ENCODE data around the gene NOD2.

Gene NOD2

DNA sequence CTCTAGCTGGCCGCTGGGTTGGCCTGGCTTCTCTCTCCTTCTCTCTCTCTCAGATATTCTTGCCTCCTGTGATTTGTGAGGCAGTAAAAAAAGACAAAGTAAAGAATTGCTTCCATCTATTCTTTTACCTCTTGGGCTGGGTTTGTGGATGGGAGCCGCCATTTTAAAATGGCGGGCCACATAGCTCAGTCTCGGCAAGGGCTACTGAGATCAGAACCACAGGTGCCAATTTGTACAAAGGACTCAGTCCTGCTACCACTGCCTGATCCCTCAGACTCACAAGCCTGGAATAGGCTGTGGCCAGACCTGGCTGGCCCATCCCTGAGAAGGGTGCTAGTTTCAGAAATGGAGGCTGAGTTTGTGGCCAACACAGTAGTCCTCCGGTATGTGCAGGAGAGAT is 24.1 kb downstream of the NOD2 start:
- DNase-seq (ENCODE audit: low read depth, low spot score): no peak

DNA sequence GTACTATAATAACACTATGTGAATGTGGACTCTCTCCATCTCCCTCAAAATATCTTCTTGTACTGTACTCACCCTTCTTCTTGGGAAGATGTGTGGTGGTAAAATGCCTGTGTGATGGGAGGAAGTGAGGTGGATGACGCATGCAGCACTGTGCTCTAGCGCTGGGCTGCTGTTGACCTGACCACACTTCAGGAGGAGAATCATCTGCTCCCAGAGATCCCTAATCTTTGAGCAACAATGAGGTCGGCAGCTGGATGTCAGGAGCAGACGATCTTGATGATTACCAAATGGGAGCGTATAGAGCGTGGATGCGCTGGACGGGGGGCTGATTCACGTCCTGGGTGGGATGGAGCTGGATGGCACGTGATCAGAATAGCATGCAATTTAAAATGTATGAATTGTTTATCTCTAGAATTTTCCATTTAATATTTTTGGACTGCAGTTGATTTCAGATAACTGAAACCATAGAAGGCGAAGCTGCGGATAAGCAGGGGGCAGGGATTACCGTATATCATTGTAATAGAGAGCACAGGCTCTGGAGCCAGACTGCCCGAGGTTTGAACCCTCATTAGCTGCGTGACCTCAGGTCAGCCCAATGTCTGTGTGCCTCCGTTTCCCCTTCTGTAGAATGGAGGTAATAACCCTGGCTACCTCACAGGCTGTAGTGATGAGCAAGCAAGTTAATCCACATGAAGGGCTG is 24.8 kb downstream of the NOD2 start:
- DNase-seq (ENCODE audit: low read depth, low spot score): no peak

DNA sequence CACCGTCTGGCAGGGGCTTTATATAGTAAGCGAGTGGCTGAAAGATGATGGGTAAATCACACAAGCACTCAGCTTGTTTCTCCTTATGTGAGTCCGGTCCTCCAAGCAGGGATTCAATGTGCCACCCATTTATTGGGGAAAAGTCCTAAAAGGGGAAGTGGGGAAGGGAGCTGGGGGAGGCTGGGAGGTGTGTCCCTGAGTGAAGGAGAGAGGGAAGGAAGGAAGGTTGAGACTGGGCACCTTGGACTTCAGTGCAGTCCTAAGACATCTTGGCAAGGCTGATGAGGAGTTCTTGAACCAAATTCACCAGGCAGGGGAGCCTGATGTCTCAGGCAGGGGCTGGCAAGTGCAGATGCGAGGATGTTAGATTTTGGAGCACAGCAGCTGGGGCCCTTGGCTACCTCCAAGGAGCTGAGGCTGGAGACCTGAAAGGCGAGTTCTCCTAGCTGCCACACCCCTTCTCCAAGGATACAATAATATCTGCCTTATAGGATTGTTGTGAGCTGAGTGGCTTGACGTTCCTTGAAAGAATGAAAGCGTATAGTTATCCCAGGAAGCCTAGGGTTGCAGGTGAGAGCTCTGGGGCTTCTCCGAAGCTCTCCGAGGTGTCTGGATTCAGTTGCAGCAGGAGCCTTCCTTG is 25.5 kb downstream of the NOD2 start:
- DNase-seq (ENCODE audit: low read depth, low spot score): no peak

DNA sequence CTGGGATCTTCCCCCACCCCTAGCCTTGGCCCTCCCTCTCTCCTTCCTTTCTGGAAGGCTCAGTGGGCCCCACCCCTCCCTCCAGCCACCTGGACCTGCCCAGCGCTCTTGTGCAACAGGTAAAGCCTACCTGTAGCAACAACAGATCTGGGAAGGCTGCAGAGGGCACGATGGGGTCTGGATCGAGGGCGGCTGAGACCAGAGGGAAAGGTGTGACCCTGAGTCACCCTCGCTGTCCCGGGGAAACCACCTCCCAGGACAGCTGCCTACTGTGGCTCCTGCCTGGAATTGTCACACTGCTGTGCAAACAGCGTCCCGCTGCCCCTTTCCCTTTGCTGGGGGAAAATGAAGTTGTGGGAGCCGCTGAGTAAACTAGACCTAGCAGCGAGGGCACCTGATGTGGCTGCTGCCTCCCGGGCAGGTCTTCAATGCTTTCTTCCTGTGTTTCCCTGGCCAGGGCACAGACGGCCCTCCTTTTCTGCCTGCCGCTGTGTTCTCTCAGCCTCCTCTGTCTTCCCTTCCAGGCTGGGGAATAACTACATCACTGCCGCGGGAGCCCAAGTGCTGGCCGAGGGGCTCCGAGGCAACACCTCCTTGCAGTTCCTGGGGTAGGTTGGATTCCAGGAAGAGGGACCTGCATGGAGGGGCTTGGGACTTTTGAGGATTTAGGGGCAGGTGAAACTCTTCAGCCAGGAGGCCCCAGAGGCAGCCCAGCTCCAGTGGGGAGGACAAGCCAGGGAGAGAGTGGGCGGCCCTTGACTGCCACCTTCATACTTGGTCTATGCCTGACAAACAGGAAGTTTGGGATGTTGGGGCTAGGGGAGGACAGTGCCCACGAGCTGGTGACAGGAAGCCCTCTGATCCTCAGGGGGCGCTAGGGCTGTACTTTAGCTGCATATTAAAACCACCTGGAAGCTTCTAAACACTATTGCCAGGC is 26.3 kb downstream of the NOD2 start:
- peak; percentile 33 for DNase-seq (ENCODE audit: low read depth, low spot score)

DNA sequence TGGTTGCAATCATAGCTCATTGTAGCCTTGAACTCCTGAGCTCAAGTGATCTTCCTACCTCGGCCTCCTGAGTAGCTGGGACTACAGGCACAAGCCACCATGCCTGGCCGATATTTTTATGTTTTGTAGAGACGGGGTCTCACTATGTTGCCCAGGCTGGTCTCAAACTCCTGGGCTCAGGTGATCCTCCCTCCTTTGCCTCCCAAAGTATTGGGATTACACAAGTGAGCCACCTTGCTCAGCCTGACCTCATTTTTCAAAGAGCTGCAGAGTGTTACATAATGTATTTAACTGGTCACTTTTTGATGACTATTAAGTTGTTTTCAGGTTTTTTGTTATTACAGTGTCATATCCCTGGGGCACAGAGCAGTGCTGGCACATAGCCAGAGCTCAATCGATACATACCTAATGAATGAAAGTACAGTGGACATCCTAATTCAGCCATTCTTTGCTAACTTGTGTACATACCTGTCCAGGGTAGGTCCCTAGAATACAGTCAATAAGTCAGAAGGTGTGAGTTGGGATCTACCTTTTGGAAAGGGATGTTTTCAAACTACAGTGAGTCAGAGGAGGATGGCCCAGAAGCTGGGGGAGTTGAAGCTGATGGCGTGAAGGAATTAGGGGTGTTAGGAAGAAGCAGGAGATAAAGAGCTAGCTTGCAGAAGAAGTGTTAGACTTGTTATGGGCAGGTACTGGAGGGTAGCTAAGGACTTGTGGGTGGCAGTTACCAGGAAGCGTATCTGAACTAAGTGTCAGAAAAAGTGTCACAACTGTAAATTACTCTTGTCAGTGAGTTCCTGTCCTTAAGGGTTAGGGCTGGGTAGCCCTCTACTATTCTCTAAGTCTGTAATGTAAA is 28.4 kb downstream of the NOD2 start:
- no peak for DNase-seq (ENCODE audit: low read depth, low spot score)

DNA sequence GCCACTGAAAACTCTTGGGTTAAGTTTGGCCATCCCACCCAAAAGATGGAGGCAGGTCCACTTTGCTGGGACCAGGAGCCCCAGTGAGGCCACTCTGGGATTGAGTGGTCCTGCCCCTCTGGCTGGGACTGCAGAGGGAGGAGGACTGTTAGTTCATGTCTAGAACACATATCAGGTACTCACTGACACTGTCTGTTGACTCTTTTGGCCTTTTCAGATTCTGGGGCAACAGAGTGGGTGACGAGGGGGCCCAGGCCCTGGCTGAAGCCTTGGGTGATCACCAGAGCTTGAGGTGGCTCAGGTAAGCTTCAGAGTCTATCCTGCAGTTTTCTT is 29.0 kb downstream of the NOD2 start:
- no peak for DNase-seq (ENCODE audit: low read depth, low spot score)

DNA sequence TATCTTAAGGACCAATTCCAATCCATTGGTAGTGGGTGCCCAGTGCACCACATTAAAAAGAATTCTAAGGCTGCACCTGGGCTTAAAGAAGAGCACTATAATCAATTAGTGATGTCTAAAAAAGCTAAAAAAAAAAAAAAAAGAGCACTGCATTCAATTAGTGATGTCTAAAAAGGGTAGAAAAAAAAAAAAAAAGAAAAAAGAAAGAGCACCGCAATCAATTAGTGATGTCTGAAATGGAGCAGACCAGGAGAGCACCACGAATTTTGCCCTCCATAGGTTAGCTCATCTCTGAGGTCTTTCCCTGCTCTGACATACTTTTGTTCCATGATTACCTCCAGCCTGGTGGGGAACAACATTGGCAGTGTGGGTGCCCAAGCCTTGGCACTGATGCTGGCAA is 29.6 kb downstream of the NOD2 start:
- DNase-seq (ENCODE audit: low read depth, low spot score): no peak

DNA sequence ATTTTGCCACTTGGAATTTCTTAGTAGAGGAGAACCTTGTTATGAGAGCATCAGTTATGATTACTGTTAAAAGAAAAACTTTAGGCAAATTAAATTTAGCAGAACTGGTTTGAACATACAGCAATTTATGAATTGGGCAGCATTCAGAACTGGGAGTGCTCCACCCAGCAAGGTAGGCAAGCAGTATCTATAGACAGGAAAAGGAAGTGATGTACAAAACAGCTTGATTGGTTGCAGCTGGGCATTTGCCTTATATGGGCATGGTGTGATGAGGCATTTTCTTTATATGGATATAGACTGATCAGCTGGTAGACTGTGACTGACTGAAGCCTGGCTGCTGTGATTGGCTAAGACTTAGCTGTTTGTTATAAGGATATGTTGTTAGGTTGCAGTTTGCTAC is 30.9 kb downstream of the NOD2 start:
- no peak for DNase-seq (ENCODE audit: low read depth, low spot score)

DNA sequence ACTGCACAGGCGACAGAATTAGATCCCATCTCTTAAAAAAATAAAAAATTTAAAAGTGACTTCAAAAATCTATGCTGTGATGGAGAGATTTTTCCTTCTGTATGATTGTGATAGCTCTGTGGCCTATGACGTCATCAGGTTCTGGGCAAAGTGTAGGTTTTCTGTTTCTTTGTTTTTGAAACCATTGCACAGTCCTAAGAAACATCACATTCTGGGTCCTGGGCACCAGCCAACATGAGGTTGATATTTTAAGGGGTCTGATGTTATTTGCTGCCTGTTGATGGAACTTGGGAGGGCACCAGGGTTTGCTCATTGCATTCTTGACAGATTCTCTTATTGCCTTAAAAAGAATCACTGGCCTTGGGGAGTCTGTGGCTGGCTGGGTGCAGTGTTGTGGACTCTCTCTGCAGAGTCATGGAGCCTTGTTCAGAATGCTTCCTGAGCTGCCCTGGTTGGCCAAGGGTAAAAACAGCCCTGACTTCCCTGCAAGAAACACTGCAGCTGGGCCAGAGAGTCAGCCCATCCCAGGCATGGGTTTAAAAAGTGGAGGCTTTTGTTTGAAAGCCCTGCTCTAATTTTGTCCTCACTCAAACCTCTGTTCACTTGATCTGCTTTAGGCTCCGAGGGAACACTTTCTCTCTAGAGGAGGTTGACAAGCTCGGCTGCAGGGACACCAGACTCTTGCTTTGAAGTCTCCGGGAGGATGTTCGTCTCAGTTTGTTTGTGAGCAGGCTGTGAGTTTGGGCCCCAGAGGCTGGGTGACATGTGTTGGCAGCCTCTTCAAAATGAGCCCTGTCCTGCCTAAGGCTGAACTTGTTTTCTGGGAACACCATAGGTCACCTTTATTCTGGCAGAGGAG is 38.0 kb downstream of the NOD2 start:
- no peak for DNase-seq (ENCODE audit: low read depth, low spot score)

DNA sequence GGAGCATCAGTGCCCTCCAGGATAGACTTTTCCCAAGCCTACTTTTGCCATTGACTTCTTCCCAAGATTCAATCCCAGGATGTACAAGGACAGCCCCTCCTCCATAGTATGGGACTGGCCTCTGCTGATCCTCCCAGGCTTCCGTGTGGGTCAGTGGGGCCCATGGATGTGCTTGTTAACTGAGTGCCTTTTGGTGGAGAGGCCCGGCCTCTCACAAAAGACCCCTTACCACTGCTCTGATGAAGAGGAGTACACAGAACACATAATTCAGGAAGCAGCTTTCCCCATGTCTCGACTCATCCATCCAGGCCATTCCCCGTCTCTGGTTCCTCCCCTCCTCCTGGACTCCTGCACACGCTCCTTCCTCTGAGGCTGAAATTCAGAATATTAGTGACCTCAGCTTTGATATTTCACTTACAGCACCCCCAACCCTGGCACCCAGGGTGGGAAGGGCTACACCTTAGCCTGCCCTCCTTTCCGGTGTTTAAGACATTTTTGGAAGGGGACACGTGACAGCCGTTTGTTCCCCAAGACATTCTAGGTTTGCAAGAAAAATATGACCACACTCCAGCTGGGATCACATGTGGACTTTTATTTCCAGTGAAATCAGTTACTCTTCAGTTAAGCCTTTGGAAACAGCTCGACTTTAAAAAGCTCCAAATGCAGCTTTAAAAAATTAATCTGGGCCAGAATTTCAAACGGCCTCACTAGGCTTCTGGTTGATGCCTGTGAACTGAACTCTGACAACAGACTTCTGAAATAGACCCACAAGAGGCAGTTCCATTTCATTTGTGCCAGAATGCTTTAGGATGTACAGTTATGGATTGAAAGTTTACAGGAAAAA is 38.8 kb downstream of the NOD2 start:
- no peak for DNase-seq (ENCODE audit: low read depth, low spot score)

DNA sequence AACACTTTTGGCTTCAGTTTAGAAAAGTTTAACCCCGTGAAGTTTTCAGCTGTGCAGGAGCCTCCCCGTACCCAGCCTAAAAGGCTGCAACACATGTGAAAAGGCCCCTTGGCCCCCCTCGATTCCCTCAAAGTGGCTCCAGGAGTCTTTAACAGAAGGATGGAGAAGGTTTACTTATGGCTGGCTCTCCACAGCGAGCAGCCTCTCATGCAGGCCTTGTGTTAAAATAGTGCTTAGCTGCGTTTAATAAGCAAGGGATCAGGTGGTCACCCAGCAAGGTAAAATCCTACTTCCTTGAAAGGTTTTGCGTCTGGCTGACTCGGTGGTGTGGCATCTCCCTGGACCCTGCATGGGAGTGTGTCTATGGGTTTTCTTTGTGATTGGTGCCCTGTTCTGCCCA is 40.1 kb downstream of the NOD2 start:
- DNase-seq (ENCODE audit: low read depth, low spot score): no peak

DNA sequence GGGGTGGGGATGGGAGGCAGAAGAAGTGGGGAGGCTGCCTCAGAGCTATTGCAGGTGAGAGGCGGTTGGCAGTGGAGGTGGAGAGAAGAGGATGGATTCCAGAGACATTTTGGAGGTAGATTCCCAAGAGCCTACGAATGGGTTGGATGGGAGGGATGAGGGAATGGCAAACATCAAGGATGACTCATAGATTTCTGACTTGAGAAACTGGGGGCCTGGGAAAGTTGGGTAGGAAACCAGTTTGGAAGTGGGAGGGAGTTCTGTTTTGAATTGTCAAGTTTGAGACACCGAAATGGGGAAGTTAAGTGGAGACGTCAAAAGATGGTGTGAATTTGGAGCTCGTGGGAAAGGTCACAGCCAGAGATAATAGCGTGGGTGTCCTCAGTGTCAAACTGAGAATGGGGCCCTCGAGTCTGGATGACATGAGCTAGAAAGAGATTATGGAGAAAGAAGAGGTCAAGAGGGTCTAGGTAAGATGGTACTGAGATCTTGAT is 42.3 kb downstream of the NOD2 start:
- DNase-seq (ENCODE audit: low read depth, low spot score): no peak

DNA sequence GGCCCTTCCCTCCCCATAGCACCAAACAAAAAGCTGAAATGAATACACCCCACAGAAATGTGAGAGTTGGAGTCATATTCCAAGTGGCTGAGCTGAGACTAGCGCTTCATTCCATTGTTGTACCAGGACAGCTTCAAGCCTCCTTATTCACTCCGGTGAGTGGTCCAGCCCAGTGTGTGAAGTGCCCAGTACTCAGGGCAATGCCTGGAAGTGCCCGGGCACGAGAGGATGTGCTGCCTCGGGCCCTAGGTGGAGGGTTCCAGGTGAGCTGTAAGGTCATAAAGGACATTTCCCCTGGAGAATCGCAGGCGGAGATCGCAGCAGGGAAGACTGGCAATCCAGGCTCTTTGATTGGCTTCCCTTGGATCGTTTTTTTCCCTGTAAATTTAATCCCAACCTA is 43.0 kb downstream of the NOD2 start:
- DNase-seq (ENCODE audit: low read depth, low spot score): no peak

DNA sequence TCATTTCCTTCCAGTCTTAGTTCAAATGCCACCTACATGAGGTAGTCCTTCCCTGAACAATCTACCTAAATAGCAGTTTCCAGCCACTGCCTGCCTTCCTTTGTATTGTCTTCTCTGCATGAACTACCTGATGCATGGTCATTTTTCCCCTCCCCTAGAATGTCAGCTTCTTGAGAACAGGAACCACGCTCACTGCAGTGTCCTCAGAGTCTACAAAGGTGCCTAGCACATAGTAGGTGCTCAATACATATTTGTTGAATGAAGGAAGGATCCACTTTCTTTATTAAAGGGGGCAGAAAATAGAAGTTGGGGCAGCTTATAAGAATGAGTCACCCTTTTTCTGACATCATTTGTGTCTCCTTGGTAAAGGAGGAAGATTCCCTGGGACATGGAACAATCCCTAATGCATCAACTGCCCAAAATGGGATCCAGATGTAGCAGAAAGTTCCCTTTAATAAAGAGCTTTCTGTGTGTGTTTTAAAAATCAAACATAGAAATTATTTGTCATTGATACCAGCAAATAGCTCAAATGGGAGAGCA is 44.1 kb downstream of the NOD2 start:
- no peak for DNase-seq (ENCODE audit: low read depth, low spot score)

DNA sequence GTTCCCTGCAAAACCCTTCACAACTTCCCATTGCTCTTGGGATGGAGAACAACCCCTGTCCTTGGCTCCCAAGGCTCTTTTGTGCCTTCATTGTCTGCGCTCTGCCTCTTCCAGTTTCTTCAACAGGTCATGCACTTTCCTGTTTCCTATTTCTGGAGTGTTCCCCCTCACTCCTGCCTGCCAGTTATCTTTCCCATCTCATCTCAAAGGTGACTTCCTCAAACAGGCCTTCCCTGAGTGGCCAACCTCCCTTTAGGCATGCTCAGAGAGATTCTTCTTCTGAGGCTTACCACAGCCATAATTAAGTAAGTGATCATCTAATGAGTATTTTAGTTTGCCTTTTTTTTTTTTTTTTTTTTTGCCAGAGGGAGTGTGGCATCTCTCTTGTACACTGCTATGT is 45.6 kb downstream of the NOD2 start:
- no peak for DNase-seq (ENCODE audit: low read depth, low spot score)

DNA sequence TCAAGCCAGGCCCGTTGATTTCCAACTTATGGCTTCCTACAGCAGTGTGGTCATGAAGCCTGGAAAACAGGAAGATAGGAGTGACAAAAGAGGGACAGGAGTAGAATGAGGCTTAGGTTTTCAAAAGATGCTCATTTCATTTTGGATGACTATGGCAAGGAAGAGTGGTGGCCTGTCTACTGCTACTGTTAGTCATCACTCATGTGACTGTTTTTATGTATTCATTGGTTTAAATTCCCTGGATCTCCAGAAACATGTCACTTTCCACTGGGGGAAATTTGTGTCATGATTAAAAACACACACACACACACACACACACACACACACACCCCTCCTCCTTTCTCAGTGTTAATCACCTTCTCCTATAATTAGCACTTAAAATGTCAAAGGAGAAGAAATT is 47.3 kb downstream of the NOD2 start:
- DNase-seq (ENCODE audit: low read depth, low spot score): no peak

DNA sequence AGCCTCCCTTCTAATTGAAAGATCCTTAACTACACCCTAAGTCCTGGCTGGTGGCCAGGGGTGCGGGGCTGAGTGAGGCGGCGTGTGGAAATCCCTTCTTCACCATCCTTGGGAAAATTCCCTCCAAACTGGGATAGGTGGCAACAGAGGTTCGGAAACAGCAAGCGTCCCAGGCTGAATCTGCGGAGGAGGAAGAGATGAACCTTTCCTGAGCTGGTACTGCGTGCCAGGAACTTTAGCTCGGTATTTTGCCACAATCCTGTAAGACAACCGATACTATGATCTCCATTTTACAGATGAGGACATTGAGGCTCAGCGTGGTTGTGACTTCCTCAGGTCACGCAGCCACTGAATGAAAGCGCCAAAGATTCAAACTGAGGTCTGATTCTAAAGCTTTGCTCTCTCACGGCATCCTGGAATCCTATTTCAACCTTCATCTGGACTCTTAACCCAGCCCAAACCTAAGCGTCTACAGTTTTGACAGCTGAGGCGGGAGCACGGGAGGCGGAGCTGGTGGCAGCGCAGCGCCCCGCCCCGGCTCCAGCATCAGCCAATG is 47.9 kb downstream of the NOD2 start:
- no peak for DNase-seq (ENCODE audit: low read depth, low spot score)

DNA sequence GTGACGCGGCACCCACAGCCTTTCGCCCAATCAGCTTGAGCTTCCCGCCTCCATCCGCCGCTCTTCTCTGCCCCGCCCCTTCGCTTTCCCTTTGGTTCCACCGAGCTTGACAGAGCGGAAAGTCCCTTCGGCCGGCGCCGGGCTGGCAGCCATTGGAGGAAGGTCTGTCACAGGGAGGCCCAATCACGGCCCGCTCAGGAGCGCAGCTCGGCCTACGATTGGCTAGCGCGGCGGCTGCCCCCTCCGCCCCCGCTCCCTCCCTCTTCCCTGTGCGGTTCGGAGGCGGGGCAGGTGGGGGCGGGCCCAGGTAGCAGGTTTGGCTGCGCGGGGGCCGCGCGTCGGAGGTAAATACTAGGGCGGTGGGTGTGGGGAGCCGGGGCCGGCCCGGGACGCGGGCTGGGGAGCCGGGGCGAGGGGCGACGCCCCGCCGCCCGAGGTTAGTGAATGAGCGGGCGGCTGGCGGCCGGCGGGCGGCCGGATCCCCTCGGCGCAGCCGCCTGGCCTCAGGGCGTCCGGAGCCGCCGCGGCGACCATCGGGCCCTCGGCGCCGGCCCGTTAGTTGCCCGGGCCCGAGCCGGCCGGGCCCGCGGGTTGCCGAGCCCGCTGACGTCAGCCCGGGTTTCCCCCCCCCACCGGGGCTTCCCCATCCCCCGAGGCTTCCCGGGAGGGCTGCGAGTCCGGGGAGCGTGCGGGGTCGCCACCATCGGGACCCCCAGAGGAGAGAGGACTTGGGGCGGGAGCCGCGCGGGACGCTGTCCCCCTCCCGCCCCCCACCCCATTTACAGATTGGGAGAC is 48.6 kb downstream of the NOD2 start, which contains the start of gene CYLD:
Gene CYLD, plus strand, starts transcription at position 306 of the 795 bp plus-strand sequence. CDS start 7,613 bp downstream, outside the sequence.
- peak; percentile 100 for DNase-seq (ENCODE audit: low read depth, low spot score)
